ENCODE data around the gene TIMM23.
"Not testable (repeated sequence)": the region's sequence is repeated elsewhere in the genome, so short reads cannot be mapped to it uniquely, and the experiment has no call there.

Gene TIMM23

GRCh38 chr10:45972813-45973169, 502 bp downstream of the TIMM23 start:
- peak overlapping the region; percentile 86 for H3K9ac ChIP-seq (ENCODE audit: low read depth, low read length)
- H3K36me3 ChIP-seq (ENCODE audit: insufficient read depth, low read length); H3K9me3 ChIP-seq (ENCODE audit: control insufficient read depth, insufficient read depth, low read length); H3K4me1 ChIP-seq (ENCODE audit: insufficient read depth, low read length): not testable (repeated sequence)

DNA sequence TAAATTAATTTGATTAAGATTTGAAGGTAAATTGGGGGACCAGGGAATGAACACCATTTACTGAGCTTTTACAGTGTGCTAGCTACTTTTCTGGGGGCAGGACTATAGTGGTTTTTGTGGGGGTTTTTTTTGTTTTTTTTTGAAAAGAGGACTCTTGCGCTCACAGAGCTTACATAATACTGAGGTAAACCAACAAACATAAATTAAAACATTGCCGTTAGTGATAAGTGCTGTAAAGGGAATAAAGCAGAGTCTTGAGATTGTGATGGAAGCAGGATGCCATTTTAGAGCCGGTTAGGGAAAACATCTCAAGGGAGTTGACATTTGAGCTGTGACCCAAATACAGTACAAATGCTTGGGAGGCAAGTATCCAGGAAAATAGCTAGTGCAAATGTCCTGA, 1.8 kb downstream of the TIMM23 start:
- H3K9ac ChIP-seq (ENCODE audit: low read depth, low read length); H3K36me3 ChIP-seq (ENCODE audit: insufficient read depth, low read length); H3K4me1 ChIP-seq (ENCODE audit: insufficient read depth, low read length); H3K9me3 ChIP-seq (ENCODE audit: control insufficient read depth, insufficient read depth, low read length): not testable (repeated sequence)

GRCh38 chr10:45978554-45978953, 6.3 kb downstream of the TIMM23 start:
- H3K9me3 ChIP-seq (ENCODE audit: control insufficient read depth, insufficient read depth, low read length); H3K9ac ChIP-seq (ENCODE audit: low read depth, low read length); H3K36me3 ChIP-seq (ENCODE audit: insufficient read depth, low read length); H3K4me1 ChIP-seq (ENCODE audit: insufficient read depth, low read length): not testable (repeated sequence)

GRCh38 chr10:45981367-45981766, 9.1 kb downstream of the TIMM23 start:
- H3K9me3 ChIP-seq (ENCODE audit: control insufficient read depth, insufficient read depth, low read length); H3K4me1 ChIP-seq (ENCODE audit: insufficient read depth, low read length); H3K36me3 ChIP-seq (ENCODE audit: insufficient read depth, low read length); H3K9ac ChIP-seq (ENCODE audit: low read depth, low read length): not testable (repeated sequence)

DNA sequence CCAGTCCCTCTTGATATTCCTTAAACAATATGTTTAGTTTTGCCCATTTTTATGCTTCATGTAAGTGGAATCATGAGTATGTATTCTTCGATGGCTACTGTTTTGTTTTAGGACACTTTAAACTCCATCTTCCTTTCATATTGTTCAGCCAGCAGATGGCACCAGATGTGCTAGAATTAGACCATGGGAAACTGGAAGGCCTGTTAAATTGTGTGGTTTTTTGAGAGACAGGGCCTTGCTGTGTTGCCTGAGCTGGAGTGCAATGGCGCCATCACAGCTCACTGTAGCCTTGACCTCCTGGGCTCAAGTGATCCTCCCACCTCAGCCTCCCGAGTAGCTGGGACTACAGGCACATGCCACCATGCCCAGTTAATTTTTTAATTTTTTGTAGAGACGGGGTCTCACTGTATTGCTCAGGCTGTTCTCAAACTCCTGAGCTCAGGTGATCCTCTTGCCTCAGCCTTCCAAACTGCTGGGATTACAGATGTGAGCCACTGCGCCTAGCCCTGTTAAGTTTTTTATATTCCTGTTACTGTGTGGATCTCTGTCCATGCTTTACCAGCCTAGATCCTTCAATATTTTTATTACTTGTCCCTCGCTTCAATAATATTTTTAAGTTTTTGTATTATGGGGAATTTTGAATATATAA, 11.4 kb downstream of the TIMM23 start:
- H3K36me3 ChIP-seq (ENCODE audit: insufficient read depth, low read length); H3K9ac ChIP-seq (ENCODE audit: low read depth, low read length); H3K9me3 ChIP-seq (ENCODE audit: control insufficient read depth, insufficient read depth, low read length); H3K4me1 ChIP-seq (ENCODE audit: insufficient read depth, low read length): not testable (repeated sequence)

GRCh38 chr10:45984473-45984872, 12.2 kb downstream of the TIMM23 start:
- not testable (repeated sequence) for H3K36me3 ChIP-seq (ENCODE audit: insufficient read depth, low read length)

DNA sequence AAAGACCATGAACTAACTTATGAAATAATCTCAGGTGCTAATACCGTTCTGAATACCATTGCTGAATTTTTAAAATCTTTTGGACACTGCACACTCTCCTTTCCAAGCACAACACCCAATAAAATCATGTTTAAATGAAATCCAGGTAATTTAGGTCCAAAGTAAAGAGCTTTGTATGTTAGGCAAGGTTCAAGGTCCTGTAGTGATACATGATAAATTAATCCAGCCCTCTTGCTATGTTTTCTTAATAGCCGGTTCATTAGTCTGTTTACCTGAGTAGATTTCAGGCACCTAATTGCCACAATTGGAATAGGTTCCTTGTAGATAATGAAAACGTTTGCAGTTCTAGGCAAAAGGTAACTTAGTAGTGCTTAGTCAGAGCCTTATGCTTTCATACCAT, 13.3 kb downstream of the TIMM23 start:
- H3K9me3 ChIP-seq (ENCODE audit: control insufficient read depth, insufficient read depth, low read length); H3K9ac ChIP-seq (ENCODE audit: low read depth, low read length); H3K4me1 ChIP-seq (ENCODE audit: insufficient read depth, low read length); H3K36me3 ChIP-seq (ENCODE audit: insufficient read depth, low read length): not testable (repeated sequence)

More at GRCh38 chr10:45984473-45984872, 12.2 kb downstream of the TIMM23 start:
- H3K9ac ChIP-seq (ENCODE audit: low read depth, low read length); H3K9me3 ChIP-seq (ENCODE audit: control insufficient read depth, insufficient read depth, low read length); H3K4me1 ChIP-seq (ENCODE audit: insufficient read depth, low read length): not testable (repeated sequence)

- Histone ChIP-seq H3K36me3 (ENCODE audit: insufficient read depth, low read length) (peaks cover 16% of the 10 kb centered on the region), H3K4me1 (ENCODE audit: insufficient read depth, low read length) (peaks cover 11% of the 10 kb centered on the region; the same call in 1 of the 2 replicates), H3K9me3 (ENCODE audit: control insufficient read depth, insufficient read depth, low read length) (no peaks in the 10 kb centered on the region), H3K9ac (ENCODE audit: low read depth, low read length) (no peak overlapping the region)
Measured at GRCh38 chr10:45997557-45997956, 25.3 kb downstream of the TIMM23 start.

- Histone ChIP-seq H3K9ac (ENCODE audit: low read depth, low read length) (no peak overlapping the region), H3K36me3 (ENCODE audit: insufficient read depth, low read length) (peaks cover 20% of the 10 kb centered on the region), H3K9me3 (ENCODE audit: control insufficient read depth, insufficient read depth, low read length) (no peaks in the 10 kb centered on the region), H3K4me1 (ENCODE audit: insufficient read depth, low read length) (peaks cover 11% of the 10 kb centered on the region; the same call in 1 of the 2 replicates)
Measured at GRCh38 chr10:45997994-45998763, 25.9 kb downstream of the TIMM23 start.

GRCh38 chr10:45999955-46000354, 27.7 kb downstream of the TIMM23 start:
- H3K36me3 ChIP-seq (ENCODE audit: insufficient read depth, low read length) = peaks cover 25% of the 10 kb centered on the region
- not testable (repeated sequence) for H3K9ac ChIP-seq (ENCODE audit: low read depth, low read length); H3K9me3 ChIP-seq (ENCODE audit: control insufficient read depth, insufficient read depth, low read length)

GRCh38 chr10:46000538-46000937, 28.2 kb downstream of the TIMM23 start:
- Histone ChIP-seq H3K36me3 (ENCODE audit: insufficient read depth, low read length) (peaks cover 29% of the 10 kb centered on the region), H3K9ac (ENCODE audit: low read depth, low read length) (no peak overlapping the region), H3K4me1 (ENCODE audit: insufficient read depth, low read length) (peaks cover 11% of the 10 kb centered on the region; the same call in 1 of the 2 replicates), H3K9me3 (ENCODE audit: control insufficient read depth, insufficient read depth, low read length) (no peaks in the 10 kb centered on the region)

More at GRCh38 chr10:45999955-46000354, 27.7 kb downstream of the TIMM23 start:
- H3K4me1 ChIP-seq (ENCODE audit: insufficient read depth, low read length) = peaks cover 11% of the 10 kb centered on the region; the same call in 1 of the 2 replicates

DNA sequence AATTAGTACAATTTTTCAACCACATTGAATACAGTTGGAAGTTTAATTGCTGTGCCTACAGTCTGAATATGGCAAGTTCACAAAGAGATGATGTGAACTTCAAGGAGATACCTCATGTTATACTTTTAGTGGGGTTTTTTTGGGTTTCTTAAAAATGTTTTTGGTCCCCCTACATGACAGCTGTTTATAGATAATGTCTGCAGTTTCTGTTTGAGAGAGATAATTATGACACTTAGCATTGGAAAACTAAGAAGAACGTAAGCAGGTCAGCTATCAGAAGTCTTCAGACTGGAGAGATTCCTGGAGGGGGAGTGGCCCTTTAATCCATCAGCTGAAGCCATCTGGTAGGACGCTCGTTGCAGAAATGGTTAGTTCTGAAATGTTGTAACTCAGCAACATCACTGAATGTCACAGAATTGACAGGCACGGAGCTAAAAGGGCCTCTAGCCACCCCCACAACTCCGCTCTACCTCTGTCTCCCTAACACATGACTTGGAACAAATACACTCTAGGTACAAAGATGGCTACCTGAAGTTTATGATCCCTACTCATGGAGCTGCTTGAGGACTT, 29.0 kb downstream of the TIMM23 start:
- Histone ChIP-seq H3K9ac (ENCODE audit: low read depth, low read length) (no peak overlapping the region), H3K4me1 (ENCODE audit: insufficient read depth, low read length) (peaks cover 11% of the 10 kb centered on the region; the same call in 1 of the 2 replicates), H3K36me3 (ENCODE audit: insufficient read depth, low read length) (peaks cover 32% of the 10 kb centered on the region), H3K9me3 (ENCODE audit: control insufficient read depth, insufficient read depth, low read length) (no peaks in the 10 kb centered on the region)

DNA sequence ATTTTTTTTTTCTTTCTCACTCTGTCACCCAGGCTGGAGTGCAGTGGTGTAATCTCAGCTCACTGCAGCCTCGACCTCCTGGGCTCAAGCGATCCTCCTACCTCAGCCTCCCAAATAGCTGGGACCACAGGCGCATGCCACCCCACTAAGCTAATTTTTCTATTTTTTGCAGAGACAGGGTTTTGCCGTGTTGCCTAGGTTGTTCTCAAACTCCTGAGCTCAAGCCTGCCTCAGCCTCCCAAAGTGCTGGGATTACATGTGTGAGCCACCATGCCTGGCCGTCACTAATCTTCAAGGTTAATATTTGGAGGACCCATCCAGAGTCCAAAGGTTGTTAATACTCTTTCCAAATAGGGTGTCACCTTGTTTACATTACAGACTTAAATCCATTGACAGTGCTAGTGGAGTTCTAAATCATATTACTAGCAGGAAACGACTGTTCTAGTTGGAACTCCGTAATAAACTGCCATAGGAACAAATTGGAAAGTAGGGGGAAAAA, 29.9 kb downstream of the TIMM23 start:
- peaks cover 35% of the 10 kb centered on the region for H3K36me3 ChIP-seq (ENCODE audit: insufficient read depth, low read length)

DNA sequence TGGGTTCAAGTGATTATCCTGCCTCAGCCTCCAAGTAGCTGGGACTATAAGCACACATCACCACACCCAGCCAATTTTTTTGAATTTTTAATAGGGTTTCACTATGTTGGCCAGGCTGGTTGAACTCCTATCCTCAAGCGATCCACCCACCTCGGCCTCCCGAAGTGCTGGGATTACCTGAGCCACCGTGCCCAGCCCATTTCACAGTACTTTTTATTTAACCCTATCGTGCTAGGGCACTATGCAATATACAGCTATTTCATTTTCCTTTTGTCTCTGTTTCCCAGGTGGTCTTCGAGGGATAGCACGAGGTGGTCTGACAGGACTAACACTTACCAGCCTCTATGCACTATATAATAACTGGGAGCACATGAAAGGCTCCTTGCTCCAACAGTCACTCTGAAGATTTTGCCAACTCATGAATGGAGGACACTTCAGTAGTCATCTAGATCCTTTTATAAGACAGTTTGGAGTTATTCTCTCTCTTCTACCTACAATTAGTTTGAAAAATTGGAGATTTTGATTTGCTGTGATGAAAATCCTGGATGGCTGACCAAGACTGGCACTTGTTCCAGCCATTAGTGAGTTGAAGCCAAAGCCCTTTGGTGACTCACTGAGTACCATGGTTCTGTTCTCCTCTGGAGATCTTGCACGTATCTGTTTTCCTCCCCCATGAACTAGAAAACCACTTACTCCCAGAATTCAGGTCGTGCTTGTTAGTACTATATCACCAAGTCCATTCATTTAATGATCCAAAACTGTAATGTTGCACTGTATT, 30.8 kb downstream of the TIMM23 start:
- peaks cover 40% of the 10 kb centered on the region for H3K36me3 ChIP-seq (ENCODE audit: insufficient read depth, low read length)
- H3K4me1 ChIP-seq (ENCODE audit: insufficient read depth, low read length) = peaks cover 4% of the 10 kb centered on the region; the same call in 1 of the 2 replicates
- H3K9ac ChIP-seq (ENCODE audit: low read depth, low read length) = no peak overlapping the region
- no peaks in the 10 kb centered on the region for H3K9me3 ChIP-seq (ENCODE audit: control insufficient read depth, insufficient read depth, low read length)

More for the DNA sequence above, 29.9 kb downstream of the TIMM23 start:
- H3K4me1 ChIP-seq (ENCODE audit: insufficient read depth, low read length) = peaks cover 11% of the 10 kb centered on the region; the same call in 1 of the 2 replicates
- not testable (repeated sequence) for H3K9ac ChIP-seq (ENCODE audit: low read depth, low read length); H3K9me3 ChIP-seq (ENCODE audit: control insufficient read depth, insufficient read depth, low read length)
